Activated naive CD4-positive, alpha-beta T cell treated with anti-CD3 and anti-CD28 coated beads, Interleukin-2, amount 50 U/mL, for 72 hours (primary cell): ENCODE measurements around the gene BTG4. TPM values are rescaled to one million over a fixed set of nuclear protein-coding genes. Genes with fewer than 3 reads are reported as not detected.

Experiments
- ATAC-seq, 2 donors: fragments of 150-1000 bp; cut with Tn5 transposase; 2 replicates each; pipeline ENCODE4 v1.10.0; 2021; ENCODE audit warnings: mild to moderate bottlenecking in 2 of 2, moderate library complexity in 2 of 2
- DNase-seq, 2 donors: peaks; one replicate each; pipeline ENCODE4 v3.0.0; 2021 to 2022; ENCODE audit warnings: low spot score in 2 of 2
- H3K27ac Mint-ChIP-seq, 2 donors: one replicate each; pipeline ENCODE4 v1.8.0; 2022; ENCODE audit warnings: mild to moderate bottlenecking in 2 of 2, mixed read lengths in 2 of 2
- H3K36me3 Mint-ChIP-seq, 2 donors: one replicate each; pipeline ENCODE4 v1.8.0; 2022; ENCODE audit warnings: mixed read lengths in 2 of 2
- H3K9me3 Mint-ChIP-seq, 2 donors: one replicate each; pipeline ENCODE4 v1.8.0; 2022; ENCODE audit warnings: mixed read lengths in 2 of 2
- total RNA-seq, 2 donors: library from RNA; stranded (reverse); gene quantifications; one replicate each; pipeline ENCODE4 v1.2.3, GENCODE V29; 2022

The BTG4 gene
- total RNA-seq, 2 donors from 2014 or later = 0.23 TPM; not detected in 1

- peak; percentile 45 to 58 for DNase-seq
- H3K9me3 Mint-ChIP-seq = no peaks in the 10 kb centered on the region
- H3K36me3 Mint-ChIP-seq = peaks cover 4 to 12% of the 10 kb centered on the region in 2 donors
- peak within 1 kb of the TSS; percentile 10 to 74 for H3K27ac Mint-ChIP-seq
- peak; percentile 39 to 48 for ATAC-seq
These were observed 28.1 kb upstream of the BTG4 start, which contains the start of gene LAYN for GRCh38 chr11:111540114-111540936. Gene LAYN, plus strand, starts transcription at chr11:111540720. Its CDS starts 124 bp downstream, at chr11:111540844.

- Mint-ChIP-seq H3K36me3 (peaks cover 4 to 12% of the 10 kb centered on the region in 2 donors), H3K27ac (peak overlapping the region in 1 of 2 donors; percentile 74), H3K9me3 (no peaks in the 10 kb centered on the region)
- peak; percentile 50 to 72 for ATAC-seq
- DNase-seq = no peak
These were observed 27.4 kb upstream of the BTG4 start for GRCh38 chr11:111539426-111540113.

GRCh38 chr11:111538407-111539114 lies 26.4 kb upstream of the BTG4 start:
- H3K27ac Mint-ChIP-seq = peak overlapping the region; percentile 6 to 74
- peaks cover 4 to 12% of the 10 kb centered on the region in 2 donors for H3K36me3 Mint-ChIP-seq
- ATAC-seq = peak; percentile 72 to 84
- no peak for DNase-seq
- H3K9me3 Mint-ChIP-seq = no peaks in the 10 kb centered on the region

GRCh38 chr11:111537336-111537860 lies 25.2 kb upstream of the BTG4 start:
- no peaks in the 10 kb centered on the region for H3K9me3 Mint-ChIP-seq
- no peak for ATAC-seq
- no peak for DNase-seq
- peaks cover 4 to 12% of the 10 kb centered on the region in 2 donors for H3K36me3 Mint-ChIP-seq
- H3K27ac Mint-ChIP-seq = no peak overlapping the region

- Mint-ChIP-seq H3K27ac (no peak overlapping the region), H3K9me3 (no peaks in the 10 kb centered on the region), H3K36me3 (peaks cover 0 to 12% of the 10 kb centered on the region in 2 donors)
- ATAC-seq (no peak), DNase-seq (no peak)
These were observed 23.1 kb upstream of the BTG4 start for GRCh38 chr11:111535281-111535680.

- peak overlapping the region in 1 of 2 donors; percentile 29 for H3K27ac Mint-ChIP-seq
- peaks cover 0 to under 1% of the 10 kb centered on the region in 2 donors for H3K36me3 Mint-ChIP-seq
- H3K9me3 Mint-ChIP-seq = no peaks in the 10 kb centered on the region
- DNase-seq (no peak), ATAC-seq (peak in 1 of 2 donors; percentile 2)
These were observed 20.2 kb upstream of the BTG4 start for GRCh38 chr11:111532365-111532709.

- ATAC-seq (peak; percentile 93 to 98), DNase-seq (peak in 1 of 2 donors; percentile 63)
- H3K36me3 Mint-ChIP-seq = no peaks in the 10 kb centered on the region
- H3K27ac Mint-ChIP-seq = peak overlapping the region in 1 of 2 donors; percentile 29
- H3K9me3 Mint-ChIP-seq = no peaks in the 10 kb centered on the region
These were observed 19.6 kb upstream of the BTG4 start for GRCh38 chr11:111531687-111532364.

GRCh38 chr11:111531136-111531535 lies 18.9 kb upstream of the BTG4 start:
- ATAC-seq = peak in 1 of 2 donors; percentile 66
- DNase-seq = no peak
- H3K9me3 Mint-ChIP-seq = no peaks in the 10 kb centered on the region
- H3K27ac Mint-ChIP-seq = peak overlapping the region in 1 of 2 donors; percentile 11
- H3K36me3 Mint-ChIP-seq = no peaks in the 10 kb centered on the region

GRCh38 chr11:111530091-111530490 lies 17.9 kb upstream of the BTG4 start:
- Mint-ChIP-seq H3K27ac (no peak overlapping the region), H3K36me3 (no peaks in the 10 kb centered on the region)
- no peak for ATAC-seq

GRCh38 chr11:111528557-111528956 lies 16.4 kb upstream of the BTG4 start:
- ATAC-seq = peak; percentile 29 to 52

More at GRCh38 chr11:111530091-111530490, 17.9 kb upstream of the BTG4 start:
- no peak for DNase-seq
- no peaks in the 10 kb centered on the region for H3K9me3 Mint-ChIP-seq

GRCh38 chr11:111527279-111527678 lies 15.1 kb upstream of the BTG4 start:
- DNase-seq = no peak
- Mint-ChIP-seq H3K27ac (no peak overlapping the region), H3K9me3 (no peaks in the 10 kb centered on the region), H3K36me3 (no peaks in the 10 kb centered on the region)
- no peak for ATAC-seq

More at GRCh38 chr11:111528557-111528956, 16.4 kb upstream of the BTG4 start:
- Mint-ChIP-seq H3K36me3 (no peaks in the 10 kb centered on the region), H3K9me3 (no peaks in the 10 kb centered on the region), H3K27ac (peak overlapping the region; percentile 68 to 95)
- DNase-seq = peak in 1 of 2 donors; percentile 27

GRCh38 chr11:111526501-111526900 lies 14.3 kb upstream of the BTG4 start:
- DNase-seq (no peak), ATAC-seq (peak; percentile 49 to 82)
- Mint-ChIP-seq H3K9me3 (no peaks in the 10 kb centered on the region), H3K36me3 (no peaks in the 10 kb centered on the region), H3K27ac (peak overlapping the region in 1 of 2 donors; percentile 19)

GRCh38 chr11:111525456-111525855 lies 13.3 kb upstream of the BTG4 start:
- Mint-ChIP-seq H3K36me3 (no peaks in the 10 kb centered on the region), H3K27ac (peak overlapping the region in 1 of 2 donors; percentile 19), H3K9me3 (no peaks in the 10 kb centered on the region)
- no peak for DNase-seq
- ATAC-seq = no peak

GRCh38 chr11:111524056-111524455 lies 11.9 kb upstream of the BTG4 start:
- Mint-ChIP-seq H3K27ac (no peak overlapping the region), H3K9me3 (no peaks in the 10 kb centered on the region), H3K36me3 (no peaks in the 10 kb centered on the region)
- ATAC-seq (no peak), DNase-seq (no peak)

GRCh38 chr11:111523343-111523742 lies 11.2 kb upstream of the BTG4 start:
- DNase-seq (no peak), ATAC-seq (peak; percentile 57 to 81)
- Mint-ChIP-seq H3K9me3 (no peaks in the 10 kb centered on the region), H3K27ac (no peak overlapping the region), H3K36me3 (no peaks in the 10 kb centered on the region)

- no peaks in the 10 kb centered on the region for H3K9me3 Mint-ChIP-seq
- no peaks in the 10 kb centered on the region for H3K36me3 Mint-ChIP-seq
- no peak overlapping the region for H3K27ac Mint-ChIP-seq
- DNase-seq = no peak
- ATAC-seq = no peak
These were observed 10.2 kb upstream of the BTG4 start for GRCh38 chr11:111522426-111522825.
